GM19351 (cell line): ENCODE data around the gene SHMT1.

Experiments used
- ATAC-seq: cut with Tn5 transposase; IDR thresholded peaks from one replicate; pipeline ENCODE4 v1.9.1; 2021; ENCODE audit warnings: mild to moderate bottlenecking, moderate library complexity; ENCODE audit not compliant: unreplicated experiment

The SHMT1 gene

DNA sequence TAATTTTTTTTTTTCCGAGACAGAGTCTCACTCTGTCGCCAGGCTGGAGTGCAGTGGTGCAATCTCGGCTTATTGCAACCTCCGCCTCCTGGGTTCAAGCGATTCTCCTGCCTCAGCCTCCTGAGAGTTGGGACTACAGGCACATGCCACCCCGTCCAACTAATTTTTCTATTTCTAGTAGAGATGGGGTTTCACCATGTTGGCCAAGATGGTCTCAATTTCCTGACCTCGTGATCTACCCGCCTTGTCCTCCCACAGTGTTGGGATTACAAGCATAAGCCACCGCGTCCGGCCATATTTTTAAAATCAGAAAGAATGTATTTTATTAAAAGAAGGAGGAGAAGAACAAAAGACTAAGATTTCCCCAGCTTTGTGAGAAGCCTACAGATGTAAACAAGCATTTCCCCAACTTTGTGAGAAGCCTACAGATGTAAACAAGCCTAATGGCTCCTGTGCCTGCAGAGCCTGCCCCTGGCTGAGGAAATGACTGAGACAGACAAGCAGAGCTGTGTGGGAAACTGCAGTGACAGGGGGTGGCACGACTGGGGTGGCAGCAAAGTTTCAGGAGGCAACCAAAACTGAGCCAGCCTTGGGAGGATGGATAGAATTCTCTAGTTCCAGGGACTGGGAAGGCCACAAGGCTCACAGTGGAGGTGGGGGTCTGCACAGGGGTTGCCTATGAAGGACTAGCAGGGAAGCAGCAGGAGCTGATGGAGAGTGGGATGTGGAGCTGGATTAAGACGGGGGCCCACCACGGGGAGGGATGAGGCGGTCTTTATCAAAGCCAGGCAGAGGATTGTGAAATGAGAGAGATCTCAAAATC lies 71.4 kb downstream of the SHMT1 start:
- no peak for ATAC-seq

DNA sequence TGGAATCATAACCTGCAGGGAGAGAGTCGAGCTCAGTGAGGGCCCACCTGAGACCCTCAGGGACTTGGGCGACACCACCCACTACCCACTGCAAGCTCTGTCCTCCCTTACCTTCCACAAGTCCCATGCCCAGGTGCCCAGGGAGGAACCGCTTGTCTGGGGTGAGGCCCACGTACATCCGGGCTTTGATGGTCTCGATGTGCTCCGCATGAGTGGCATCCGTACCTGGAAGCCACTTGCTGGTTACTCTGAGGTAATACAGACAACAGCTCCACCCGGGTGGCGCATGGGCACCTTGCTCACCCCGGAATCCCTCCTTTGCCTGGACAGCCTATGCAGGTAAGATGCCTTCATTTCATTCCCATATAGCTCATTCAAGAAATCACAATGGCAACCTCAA lies 78.1 kb downstream of the SHMT1 start:
- no peak for ATAC-seq

DNA sequence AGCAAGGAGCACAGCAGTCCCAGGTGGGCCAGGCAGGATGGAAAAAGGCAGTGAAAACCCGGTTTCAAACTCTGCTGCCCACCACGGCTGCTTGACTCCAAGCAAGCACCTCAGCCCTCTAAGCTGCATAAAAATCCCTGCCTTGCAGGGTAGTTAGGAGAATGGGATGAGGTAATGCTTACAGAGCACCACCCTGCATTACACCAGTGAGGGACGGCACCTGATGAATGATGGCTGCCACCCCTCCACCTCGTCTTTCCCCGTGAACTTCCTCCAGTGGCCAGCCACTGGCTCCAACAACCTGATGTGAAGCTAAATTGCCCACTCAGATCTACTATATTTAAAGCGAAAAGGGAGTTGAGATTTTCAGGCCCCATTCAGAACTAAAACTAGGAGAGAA lies 81.6 kb downstream of the SHMT1 start:
- no peak for ATAC-seq

DNA sequence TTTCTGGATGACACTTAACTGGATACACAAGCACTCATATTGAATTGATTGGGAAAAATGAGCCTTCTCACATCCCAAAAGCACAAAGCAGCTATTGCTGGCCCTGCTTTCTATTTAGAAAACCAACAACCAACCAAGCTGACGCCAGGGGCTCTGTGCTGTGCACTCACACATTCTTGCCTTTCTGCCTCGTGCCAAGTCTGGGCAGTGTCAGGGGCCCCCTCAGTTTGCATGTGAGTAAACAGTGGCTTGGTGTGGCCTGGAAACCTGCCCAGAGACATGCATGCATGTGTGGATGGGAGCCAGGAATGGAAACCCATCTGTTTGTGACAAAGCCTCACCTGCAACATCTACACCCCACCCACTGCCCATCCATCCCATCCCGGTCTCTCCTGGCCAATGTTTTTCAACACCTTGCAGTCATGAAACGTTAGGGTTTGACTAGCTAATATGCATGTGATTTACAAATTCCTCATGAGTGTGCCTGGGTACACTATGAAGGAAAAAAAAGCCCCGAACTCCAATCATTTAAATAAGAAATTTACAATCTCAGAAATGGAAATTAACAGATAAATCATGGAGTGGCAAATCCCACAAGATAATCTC lies 82.5 kb downstream of the SHMT1 start:
- ATAC-seq = no peak

DNA sequence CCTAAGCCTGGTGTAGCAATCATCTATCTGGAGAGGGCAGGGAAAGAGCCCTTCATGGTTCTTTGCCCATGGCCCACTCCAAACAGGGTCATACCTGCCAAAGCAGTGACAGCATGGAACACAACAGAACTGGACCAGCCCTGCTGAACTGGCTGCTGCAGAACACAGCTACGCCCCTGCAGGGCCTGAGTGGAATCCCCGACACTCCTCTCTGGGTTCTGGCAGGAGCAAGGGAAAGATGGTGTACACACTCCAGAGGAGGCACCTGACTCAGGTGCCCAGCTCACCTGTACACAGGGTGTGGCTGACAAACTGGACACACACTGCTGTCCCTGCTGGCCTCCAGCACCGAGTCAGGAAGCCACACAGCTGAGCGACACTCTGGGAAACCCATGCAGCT lies 83.1 kb downstream of the SHMT1 start:
- no peak for ATAC-seq

DNA sequence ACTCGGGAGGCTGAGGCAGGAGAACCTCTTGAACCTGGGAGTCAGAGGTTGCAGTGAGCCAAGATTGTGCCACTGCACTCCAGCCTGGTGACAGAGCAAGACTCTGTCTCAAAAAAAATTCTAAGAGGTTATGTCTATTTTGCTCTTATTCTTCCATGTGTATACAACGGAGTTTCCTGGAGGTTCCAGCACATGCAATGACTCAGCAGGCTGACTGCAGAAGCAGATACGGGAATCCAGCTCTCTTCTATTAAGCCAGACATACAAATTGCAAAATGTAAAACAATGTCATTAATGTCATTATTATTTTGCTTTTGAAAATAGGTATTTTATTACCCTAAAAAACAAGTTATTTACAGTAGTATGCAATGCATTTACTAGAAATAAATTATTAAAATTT lies 84.5 kb downstream of the SHMT1 start:
- no peak for ATAC-seq
